HG03354 (cell line): ENCODE results near the gene SHISA6.

Source experiments
- ATAC-seq: cut with Tn5 transposase; IDR thresholded peaks from one replicate; pipeline ENCODE4 v1.9.1; 2021; ENCODE audit warnings: mild to moderate bottlenecking; ENCODE audit not compliant: unreplicated experiment, poor library complexity, severe bottlenecking

Gene SHISA6

GRCh38 chr17:11240841-11241610, at the start of gene SHISA6:
SHISA6 (plus strand) TSS chr17:11241213.
- no peak for ATAC-seq

DNA sequence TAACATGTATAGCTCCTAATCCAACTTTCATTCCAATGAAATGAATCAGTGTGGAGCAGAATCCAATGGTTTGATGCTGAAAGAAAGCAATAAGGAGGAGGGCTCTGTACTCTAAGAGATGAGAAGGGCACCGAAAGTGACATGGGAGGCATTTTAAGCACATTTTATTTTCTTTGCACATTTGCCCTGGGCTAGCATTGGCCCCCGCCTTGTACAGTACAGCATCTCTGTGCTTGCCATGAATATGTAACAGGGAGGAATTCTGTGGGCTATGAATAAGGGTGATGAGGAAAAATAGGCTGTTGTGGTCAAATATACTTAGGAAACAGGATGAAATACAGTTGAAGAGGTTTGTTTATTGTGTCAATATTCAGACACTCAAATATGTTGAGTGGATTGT, 45.2 kb upstream of the SHISA6 start:
- ATAC-seq = no peak

- no peak for ATAC-seq
Measured at GRCh38 chr17:11204991-11205390, 36.0 kb upstream of the SHISA6 start.

GRCh38 chr17:11205659-11206058, 35.4 kb upstream of the SHISA6 start:
- no peak for ATAC-seq

GRCh38 chr17:11209906-11210305, 31.1 kb upstream of the SHISA6 start:
- no peak for ATAC-seq

GRCh38 chr17:11212792-11213191, 28.2 kb upstream of the SHISA6 start:
- no peak for ATAC-seq

DNA sequence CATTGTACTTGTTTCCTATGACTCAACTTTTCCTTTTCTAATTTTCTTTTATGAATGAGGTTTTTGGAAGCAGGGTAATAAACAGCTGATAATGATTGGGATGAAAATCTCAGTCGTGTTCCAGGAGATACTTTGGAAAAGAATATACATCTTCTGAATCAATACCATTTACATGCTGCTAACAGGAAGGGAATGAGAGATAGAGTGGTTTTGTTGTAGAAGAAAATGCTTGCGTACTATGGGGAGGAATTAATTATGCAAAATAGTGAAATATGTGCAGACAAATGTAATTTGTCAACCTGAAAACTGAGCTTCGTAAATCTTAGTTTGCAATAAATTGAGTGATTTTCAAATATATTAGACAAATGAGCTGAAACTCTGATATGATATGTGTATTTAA, 24.0 kb upstream of the SHISA6 start:
- ATAC-seq = no peak

GRCh38 chr17:11221196-11221595, 19.8 kb upstream of the SHISA6 start:
- ATAC-seq = no peak

DNA sequence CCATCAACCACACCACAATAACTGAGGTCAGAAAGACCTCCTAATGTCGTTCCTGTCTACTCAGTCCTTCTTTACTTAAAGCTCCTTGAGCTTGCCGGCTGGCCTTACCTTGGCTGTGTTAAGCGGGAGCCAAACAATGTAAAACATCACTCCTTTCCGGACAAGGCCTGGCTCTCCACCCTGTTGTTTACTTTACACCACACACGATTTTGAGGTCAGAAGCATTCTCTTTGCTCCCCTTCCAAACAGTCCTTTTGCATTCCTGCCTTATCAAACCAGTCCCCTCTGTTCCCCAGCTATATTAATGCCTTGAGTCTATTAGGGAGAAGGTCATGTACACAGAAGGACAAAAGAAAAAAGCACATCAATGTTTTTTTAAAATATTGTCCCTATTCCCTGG, 19.3 kb upstream of the SHISA6 start:
- ATAC-seq = no peak

GRCh38 chr17:11238705-11239104, 2.3 kb upstream of the SHISA6 start:
- ATAC-seq = no peak

GRCh38 chr17:11239379-11239970, 1.5 kb upstream of the SHISA6 start:
- no peak for ATAC-seq

- ATAC-seq = no peak
Measured at GRCh38 chr17:11240041-11240840, 772 bp upstream of the SHISA6 start.

- no peak for ATAC-seq
Measured at GRCh38 chr17:11241611-11242226, 706 bp downstream of the SHISA6 start.

GRCh38 chr17:11242411-11242810, 1.4 kb downstream of the SHISA6 start:
- ATAC-seq = no peak

- no peak for ATAC-seq
Measured at GRCh38 chr17:11244776-11245175, 3.8 kb downstream of the SHISA6 start.

DNA sequence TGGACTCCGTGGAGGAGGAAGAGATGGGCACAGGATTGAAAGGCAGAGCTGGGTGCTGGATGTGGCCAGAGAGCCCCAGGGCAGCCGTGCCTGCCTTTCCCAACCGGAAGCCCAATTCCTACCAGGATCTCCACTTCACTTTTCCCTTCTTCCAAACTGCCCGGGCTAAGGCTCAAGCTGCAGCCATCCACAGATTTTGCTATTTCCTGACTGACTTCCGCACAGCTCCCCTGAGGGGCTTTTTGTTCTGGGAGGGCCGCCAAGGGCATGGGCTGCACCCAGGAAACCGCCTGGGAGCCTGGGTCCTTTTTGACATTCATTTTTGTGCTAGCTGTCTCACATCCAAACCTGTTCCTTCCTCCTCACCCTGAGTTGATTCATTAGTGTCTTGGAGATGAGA, 4.2 kb downstream of the SHISA6 start:
- no peak for ATAC-seq

DNA sequence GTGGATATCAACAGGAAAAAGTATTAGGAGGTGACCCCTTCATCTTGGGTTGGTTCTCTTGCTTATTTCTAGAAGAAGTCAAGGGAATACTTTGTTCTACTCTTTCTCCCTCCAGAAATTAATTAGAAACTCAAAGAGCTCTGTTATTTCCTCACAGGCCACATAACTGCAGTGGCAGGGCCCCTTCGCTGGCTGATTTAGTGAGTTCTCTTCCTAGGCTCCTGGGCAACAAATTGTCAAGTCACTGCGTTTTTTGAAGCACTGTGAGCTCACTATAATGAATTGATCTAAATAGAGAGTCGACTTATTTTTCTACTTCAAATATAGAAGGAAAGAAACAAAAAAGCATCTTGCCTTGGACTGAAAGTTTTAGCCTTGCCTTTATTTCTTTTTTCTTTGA, 4.8 kb downstream of the SHISA6 start:
- no peak for ATAC-seq

DNA sequence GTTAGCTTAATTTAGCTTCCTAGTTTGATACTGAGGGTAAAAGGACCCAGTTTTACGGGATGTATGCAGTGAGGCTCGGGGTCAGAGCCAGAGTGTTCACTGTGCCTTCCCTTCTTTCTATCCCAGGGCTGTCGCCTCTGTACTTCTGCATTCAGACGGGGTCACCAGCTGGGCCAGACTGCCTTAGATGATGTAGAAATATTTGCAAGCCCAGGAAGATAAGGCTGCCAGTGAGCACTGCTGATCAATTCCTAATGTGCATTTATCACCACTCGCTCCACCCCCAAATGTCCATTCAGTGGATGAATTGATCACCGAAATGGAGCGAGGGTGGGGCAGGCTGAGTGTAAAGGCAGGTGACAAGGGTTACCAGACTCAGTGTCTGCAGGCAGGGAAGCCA, 9.1 kb downstream of the SHISA6 start:
- no peak for ATAC-seq

- ATAC-seq = no peak
Measured at GRCh38 chr17:11251561-11252107, 10.6 kb downstream of the SHISA6 start.

GRCh38 chr17:11252146-11252545, 11.1 kb downstream of the SHISA6 start:
- no peak for ATAC-seq
